Caco-2 (cell line): ENCODE results near the gene C16orf92. TPM values are rescaled to one million over a fixed set of nuclear protein-coding genes. Genes with fewer than 3 reads are reported as not detected.

Experiments used
- BruUV-seq: library from RNA; stranded (reverse); fragments of 400-500 nt; replicated peaks from 2 replicates; lab custom pipeline; 2021; lab: Mats Ljungman, UMichigan
- CTCF ChIA-PET: fragments of 300-600 bp; sonication (Branson Sonifier 250); formaldehyde crosslinking; loops from one replicate; lab custom pipeline; 2022; ENCODE audit warnings: antibody characterized with exemption; lab: Charles Lee
- POLR2A ChIA-PET: fragments of 300-600 bp; sonication (Branson Sonifier 250); formaldehyde crosslinking; loops from one replicate; lab custom pipeline; 2022; ENCODE audit warnings: antibody characterized with exemption; lab: Charles Lee
- DNase-seq, 2 experiments: peaks; one replicate each; pipeline versions ENCODE4 v3.0.0 to v3.0.0-alpha.2; 2020 to 2022
- H3K27me3 ChIP-seq: replicated peaks from 2 replicates; pipeline ENCODE4 v1.6.0; 2011; ENCODE audit warnings: low read length; ENCODE audit not compliant: control insufficient read depth, insufficient read depth
- H3K36me3 ChIP-seq: 2 replicates; pipeline ENCODE4 v1.5.1; 2011; ENCODE audit warnings: low read length; ENCODE audit not compliant: control insufficient read depth, insufficient read depth
- H3K4me1 ChIP-seq: fragments of 250-450 bp; sonication (Bioruptor Pico); 2 replicates; pipeline ENCODE4 v1.5.1; 2020; ENCODE audit warnings: mild to moderate bottlenecking
- H3K4me3 ChIP-seq: 2 replicates; pipeline ENCODE4 v1.5.1; 2011; ENCODE audit warnings: low read depth, mild to moderate bottlenecking, control low read depth, low read length
- H3K9me3 ChIP-seq: fragments of 250-450 bp; sonication (Bioruptor Pico); 2 replicates; pipeline ENCODE4 v1.5.1; 2020; ENCODE audit warnings: mild to moderate bottlenecking, moderate library complexity
- H3K27ac Mint-ChIP-seq: one replicate; pipeline ENCODE4 v1.8.0; 2022; ENCODE audit warnings: mixed read lengths; ENCODE audit not compliant: unreplicated experiment
- H3K27me3 Mint-ChIP-seq: one replicate; pipeline ENCODE4 v1.8.0; 2022; ENCODE audit warnings: mixed read lengths; ENCODE audit not compliant: insufficient read depth, unreplicated experiment
- H3K36me3 Mint-ChIP-seq: one replicate; pipeline ENCODE4 v1.8.0; 2022; ENCODE audit warnings: mild to moderate bottlenecking, mixed read lengths; ENCODE audit not compliant: insufficient read depth, unreplicated experiment
- H3K4me1 Mint-ChIP-seq: one replicate; pipeline ENCODE4 v1.8.0; 2022; ENCODE audit warnings: low read depth, mixed read lengths; ENCODE audit not compliant: unreplicated experiment
- H3K4me3 Mint-ChIP-seq: one replicate; pipeline ENCODE4 v1.8.0; 2022; ENCODE audit warnings: mild to moderate bottlenecking, moderate library complexity, mixed read lengths; ENCODE audit not compliant: unreplicated experiment
- H3K9me3 Mint-ChIP-seq: one replicate; pipeline ENCODE4 v1.8.0; 2022; ENCODE audit warnings: mixed read lengths; ENCODE audit not compliant: unreplicated experiment
- intact Hi-C: fragments of 100-400 bp; cut with micrococcal nuclease; formaldehyde crosslinking; loops from one replicate; pipeline ENCODE4 v1.10.0; 2022; ENCODE audit not compliant: unreplicated experiment
- total RNA-seq: library from RNA; stranded (reverse); gene quantifications from 2 replicates; pipeline ENCODE4 v1.2.3, GENCODE V29; 2022
- TF ChIP-seq, protein P1 (sequence below), 2 experiments: fragments of 200-600 bp in 1 of 2; IDR thresholded peaks; 1 replicate in 1 of 2; 2 replicates in 1 of 2; pipeline versions ENCODE4 v1.5.1 to v1.8.0; 2011 to 2022; ENCODE audit warnings: antibody characterized with exemption in 1 of 2, control low read depth in 1 of 2, inconsistent platforms in 1 of 2, low read depth in 1 of 2, low read length in 1 of 2, mild to moderate bottlenecking in 1 of 2, moderate library complexity in 1 of 2; ENCODE audit not compliant: insufficient read depth in 1 of 2, severe bottlenecking in 1 of 2, unreplicated experiment in 1 of 2

C16orf92 gene
- total RNA-seq, 1 experiment from 2014 or later, result not detected

GRCh38 chr16:30004424-30004776, 18.6 kb upstream of the C16orf92 start:
- Mint-ChIP-seq H3K27ac (no peak overlapping the region), H3K9me3 (no peaks in the 10 kb centered on the region), H3K27me3 (no peaks in the 10 kb centered on the region), H3K4me1 (no peaks in the 10 kb centered on the region), H3K36me3 (peaks cover 20% of the 10 kb centered on the region), H3K4me3 (no peak overlapping the region)
- no TSS peak for BruUV-seq
- Histone ChIP-seq H3K4me1 (no peaks in the 10 kb centered on the region), H3K4me3 (no peak overlapping the region), H3K36me3 (no peaks in the 10 kb centered on the region), H3K9me3 (no peaks in the 10 kb centered on the region), H3K27me3 (no peaks in the 10 kb centered on the region)
- intact Hi-C loops, result no loop called here
- POLR2A ChIA-PET, result no interaction called here
- CTCF ChIA-PET, result interaction anchor here (1.5 to 2.4 kb wide), 2 partner anchors 78 to 104 kb away, joined by 5 to 9 read pairs; partner anchors contain the start of genes ASPHD1, KCTD13 and SEZ6L2
- no peak for DNase-seq
- TF ChIP-seq, protein P1, sequence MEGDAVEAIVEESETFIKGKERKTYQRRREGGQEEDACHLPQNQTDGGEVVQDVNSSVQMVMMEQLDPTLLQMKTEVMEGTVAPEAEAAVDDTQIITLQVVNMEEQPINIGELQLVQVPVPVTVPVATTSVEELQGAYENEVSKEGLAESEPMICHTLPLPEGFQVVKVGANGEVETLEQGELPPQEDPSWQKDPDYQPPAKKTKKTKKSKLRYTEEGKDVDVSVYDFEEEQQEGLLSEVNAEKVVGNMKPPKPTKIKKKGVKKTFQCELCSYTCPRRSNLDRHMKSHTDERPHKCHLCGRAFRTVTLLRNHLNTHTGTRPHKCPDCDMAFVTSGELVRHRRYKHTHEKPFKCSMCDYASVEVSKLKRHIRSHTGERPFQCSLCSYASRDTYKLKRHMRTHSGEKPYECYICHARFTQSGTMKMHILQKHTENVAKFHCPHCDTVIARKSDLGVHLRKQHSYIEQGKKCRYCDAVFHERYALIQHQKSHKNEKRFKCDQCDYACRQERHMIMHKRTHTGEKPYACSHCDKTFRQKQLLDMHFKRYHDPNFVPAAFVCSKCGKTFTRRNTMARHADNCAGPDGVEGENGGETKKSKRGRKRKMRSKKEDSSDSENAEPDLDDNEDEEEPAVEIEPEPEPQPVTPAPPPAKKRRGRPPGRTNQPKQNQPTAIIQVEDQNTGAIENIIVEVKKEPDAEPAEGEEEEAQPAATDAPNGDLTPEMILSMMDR (IDR thresholded peaks at IDR 0.05; ENCODE audit: insufficient read depth in 1 of 2, low read depth in 1 of 2, low read length in 1 of 2, severe bottlenecking in 1 of 2, unreplicated experiment in 1 of 2), result no peak

DNA sequence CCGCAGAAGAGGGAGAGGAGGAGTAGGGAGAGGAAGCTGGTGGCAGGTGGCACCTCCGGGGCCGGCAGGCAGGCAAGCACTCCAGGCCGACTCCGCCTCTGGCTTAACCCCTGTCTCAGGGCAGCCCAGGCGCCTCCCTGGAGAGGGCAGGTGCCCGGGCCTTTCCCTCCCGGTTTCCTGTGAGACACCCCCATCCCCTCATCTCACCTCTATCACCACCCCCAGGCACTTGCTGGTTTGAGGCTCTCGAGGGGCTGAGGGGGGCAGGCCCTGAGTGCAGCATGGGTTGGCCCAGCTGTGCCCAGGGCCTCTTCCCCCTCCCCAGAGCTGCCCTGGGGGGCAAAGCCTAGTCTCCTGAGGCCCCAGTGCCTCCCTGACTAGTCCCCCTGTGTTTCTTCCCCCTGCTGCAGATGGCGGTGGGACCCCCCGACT, 18.2 kb upstream of the C16orf92 start:
- POLR2A ChIA-PET, result no interaction called here
- CTCF ChIA-PET, result interaction anchor here (1.5 to 2.4 kb wide), 2 partner anchors 79 to 105 kb away, joined by 5 to 9 read pairs; partner anchors contain the start of genes ASPHD1, KCTD13 and SEZ6L2
- H3K27ac Mint-ChIP-seq, result no peak overlapping the region

GRCh38 chr16:30005341-30006094, 17.5 kb upstream of the C16orf92 start:
- H3K36me3 ChIP-seq, result no peaks in the 10 kb centered on the region
- ChIA-PET CTCF (interaction anchor here (0.5 to 2.4 kb wide), 3 partner anchors 32 to 105 kb away, joined by 3 to 9 read pairs (median 5); partner anchors contain the start of genes ASPHD1, KCTD13, SEZ6L2 and TAOK2), POLR2A (no interaction called here)
- BruUV-seq, result no TSS peak
- H3K27me3 ChIP-seq, result no peaks in the 10 kb centered on the region
- peaks cover 18% of the 10 kb centered on the region for H3K36me3 Mint-ChIP-seq
- peak in 1 of 2 experiments; percentile 54 for DNase-seq
- H3K4me3 Mint-ChIP-seq, result no peak overlapping the region
- H3K4me3 ChIP-seq, result no peak overlapping the region
- no peaks in the 10 kb centered on the region for H3K4me1 Mint-ChIP-seq
- H3K27ac Mint-ChIP-seq, result no peak overlapping the region
- no peaks in the 10 kb centered on the region for H3K9me3 Mint-ChIP-seq
- H3K27me3 Mint-ChIP-seq, result no peaks in the 10 kb centered on the region
- TF ChIP-seq, protein P1 (IDR thresholded peaks at IDR 0.05; ENCODE audit: insufficient read depth in 1 of 2, low read depth in 1 of 2, low read length in 1 of 2, severe bottlenecking in 1 of 2, unreplicated experiment in 1 of 2), result peak; percentile 75 to 78
- no peaks in the 10 kb centered on the region for H3K4me1 ChIP-seq
- H3K9me3 ChIP-seq, result no peaks in the 10 kb centered on the region
- intact Hi-C loops, result no loop called here

More for the DNA sequence above, 18.2 kb upstream of the C16orf92 start:
- no peaks in the 10 kb centered on the region for H3K4me1 ChIP-seq
- Mint-ChIP-seq H3K36me3 (peaks cover 18% of the 10 kb centered on the region), H3K4me1 (no peaks in the 10 kb centered on the region), H3K9me3 (no peaks in the 10 kb centered on the region), H3K27me3 (no peaks in the 10 kb centered on the region), H3K4me3 (no peak overlapping the region)
- no peaks in the 10 kb centered on the region for H3K36me3 ChIP-seq
- H3K27me3 ChIP-seq, result no peaks in the 10 kb centered on the region
- no peak overlapping the region for H3K4me3 ChIP-seq
- intact Hi-C loops, result no loop called here
- no TSS peak for BruUV-seq
- no peak for DNase-seq
- TF ChIP-seq, protein P1 (IDR thresholded peaks at IDR 0.05; ENCODE audit: insufficient read depth in 1 of 2, low read depth in 1 of 2, low read length in 1 of 2, severe bottlenecking in 1 of 2, unreplicated experiment in 1 of 2), result no peak
- no peaks in the 10 kb centered on the region for H3K9me3 ChIP-seq
